Fibroblast of lung (primary cell): ENCODE data around the gene ADCY3. TPM values are rescaled to one million over a fixed set of nuclear protein-coding genes. Genes with fewer than 3 reads are reported as not detected.

Experiments used
- DNase-seq, 2 donors: peaks; one replicate each; pipeline versions ENCODE4 v3.0.0 to v3.0.0-alpha.2; 2010; ENCODE audit warnings: low read depth in 2 of 2
- H2AFZ ChIP-seq: 2 replicates; pipeline ENCODE4 v1.5.1; 2012; ENCODE audit warnings: low read length, control low read depth, inconsistent platforms
- H3K27ac ChIP-seq: 2 replicates; pipeline ENCODE4 v1.5.1; 2011; ENCODE audit warnings: low read length, control low read depth; ENCODE audit not compliant: insufficient read depth
- H3K27me3 ChIP-seq: 2 replicates; pipeline ENCODE4 v1.5.1; 2011; ENCODE audit warnings: mild to moderate bottlenecking, low read length; ENCODE audit not compliant: control insufficient read depth, insufficient read depth
- H3K36me3 ChIP-seq: 2 replicates; pipeline ENCODE4 v1.5.1; 2011; ENCODE audit warnings: low read length; ENCODE audit not compliant: control insufficient read depth, insufficient read depth
- H3K4me1 ChIP-seq: 2 replicates; pipeline ENCODE4 v1.5.1; 2011; ENCODE audit warnings: low read length; ENCODE audit not compliant: control insufficient read depth, insufficient read depth; ENCODE audit errors: extremely low read depth
- H3K4me2 ChIP-seq: 2 replicates; pipeline ENCODE4 v1.5.1; 2011; ENCODE audit warnings: low read length, control low read depth; ENCODE audit not compliant: insufficient read depth; ENCODE audit errors: extremely low read depth
- H3K4me3 ChIP-seq, 4 experiments: fragments of 200-600 bp in 1 of 4; sonication (generic) in 1 of 4; replicated peaks in 1 of 4; 2 replicates each; pipeline ENCODE4 v1.5.1; 2011 to 2016; ENCODE audit warnings: low read length in 4 of 4, low read depth in 3 of 4, mild to moderate bottlenecking in 3 of 4, control low read depth in 2 of 4, inconsistent platforms in 1 of 4, mixed read lengths in 1 of 4; ENCODE audit not compliant: insufficient read depth in 1 of 4; ENCODE audit errors: control extremely low read depth in 1 of 4
- H3K79me2 ChIP-seq: 2 replicates; pipeline ENCODE4 v1.5.1; 2012; ENCODE audit warnings: mild to moderate bottlenecking, low read length, inconsistent platforms; ENCODE audit not compliant: control insufficient read depth, insufficient read depth
- H3K9ac ChIP-seq: 2 replicates; pipeline ENCODE4 v1.5.1; 2011; ENCODE audit warnings: mild to moderate bottlenecking, low read length, control low read depth; ENCODE audit not compliant: insufficient read depth
- H3K9me3 ChIP-seq: 2 replicates; pipeline ENCODE4 v1.5.1; 2012; ENCODE audit warnings: low read depth, low read length; ENCODE audit not compliant: control insufficient read depth, insufficient read depth
- H4K20me1 ChIP-seq: 2 replicates; pipeline ENCODE4 v1.5.1; 2011; ENCODE audit warnings: low read length; ENCODE audit not compliant: control insufficient read depth, insufficient read depth; ENCODE audit errors: extremely low read depth
- EZH2 ChIP-seq: IDR thresholded peaks from 2 replicates; pipeline ENCODE4 v1.5.1; 2012; ENCODE audit warnings: low read length, control low read depth, mild to moderate bottlenecking; ENCODE audit errors: missing control alignments
- polyA plus RNA-seq, 2 donors: library from polyadenylated mRNA; depleted of rRNA in 1 of 2; stranded (reverse) in 1 of 2; unstranded in 1 of 2; fragments of >200 nt; gene quantifications; 2 replicates each; pipeline ENCODE4 v1.2.1, GENCODE V29; 2011 to 2012; ENCODE audit warnings: missing spikeins in 1 of 2
- total RNA-seq: library from RNA; depleted of rRNA; stranded (reverse); fragments of >200 nt; gene quantifications from 2 replicates; pipeline ENCODE4 v1.2.1, GENCODE V29; 2014
- TF ChIP-seq, protein P1 (sequence below), 2 donors: IDR thresholded peaks in 1 of 2; conservative IDR thresholded peaks in 1 of 2; 1 replicate in 1 of 2; 2 replicates in 1 of 2; pipeline ENCODE4 v1.5.1; 2011 to 2012; ENCODE audit warnings: low read length in 2 of 2, control low read depth in 1 of 2, inconsistent platforms in 1 of 2, low read depth in 1 of 2, mild to moderate bottlenecking in 1 of 2

The ADCY3 gene
- total and polyA plus RNA-seq, 2 donors (not counting 1 experiment from before 2014, with no cell fraction given) = 33.0 to 90.2 TPM

DNA sequence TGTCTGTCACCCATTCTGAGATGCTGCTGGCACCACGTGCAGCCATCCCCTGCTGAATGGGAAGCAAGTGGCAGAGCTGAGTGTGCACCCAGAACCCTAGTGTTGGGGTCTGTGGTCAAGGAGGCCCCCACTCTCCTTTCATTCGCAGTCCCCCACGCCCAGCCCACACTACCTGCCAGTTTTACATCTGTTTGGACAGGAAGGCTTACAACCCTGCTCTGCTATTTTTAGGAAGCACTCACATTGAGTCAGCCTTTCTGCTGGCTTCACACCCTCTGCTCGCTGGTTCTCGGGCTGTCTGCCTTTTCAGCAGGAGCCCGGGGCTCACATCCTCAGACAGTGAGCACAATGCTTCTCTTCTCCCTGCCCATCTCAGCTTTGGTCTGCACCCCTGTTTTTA, 10.7 kb upstream of the ADCY3 start:
- peak in 1 of 2 donors; percentile 36 for DNase-seq
- TF ChIP-seq, protein P1, sequence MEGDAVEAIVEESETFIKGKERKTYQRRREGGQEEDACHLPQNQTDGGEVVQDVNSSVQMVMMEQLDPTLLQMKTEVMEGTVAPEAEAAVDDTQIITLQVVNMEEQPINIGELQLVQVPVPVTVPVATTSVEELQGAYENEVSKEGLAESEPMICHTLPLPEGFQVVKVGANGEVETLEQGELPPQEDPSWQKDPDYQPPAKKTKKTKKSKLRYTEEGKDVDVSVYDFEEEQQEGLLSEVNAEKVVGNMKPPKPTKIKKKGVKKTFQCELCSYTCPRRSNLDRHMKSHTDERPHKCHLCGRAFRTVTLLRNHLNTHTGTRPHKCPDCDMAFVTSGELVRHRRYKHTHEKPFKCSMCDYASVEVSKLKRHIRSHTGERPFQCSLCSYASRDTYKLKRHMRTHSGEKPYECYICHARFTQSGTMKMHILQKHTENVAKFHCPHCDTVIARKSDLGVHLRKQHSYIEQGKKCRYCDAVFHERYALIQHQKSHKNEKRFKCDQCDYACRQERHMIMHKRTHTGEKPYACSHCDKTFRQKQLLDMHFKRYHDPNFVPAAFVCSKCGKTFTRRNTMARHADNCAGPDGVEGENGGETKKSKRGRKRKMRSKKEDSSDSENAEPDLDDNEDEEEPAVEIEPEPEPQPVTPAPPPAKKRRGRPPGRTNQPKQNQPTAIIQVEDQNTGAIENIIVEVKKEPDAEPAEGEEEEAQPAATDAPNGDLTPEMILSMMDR (conservative IDR thresholded peaks at IDR 0.05 in 1 of 2, IDR thresholded peaks at IDR 0.05 in 1 of 2; ENCODE audit: low read depth in 1 of 2, low read length in 2 of 2) = no peak
- no peak for TF ChIP-seq EZH2
- Histone ChIP-seq H3K4me3 (no peak overlapping the region), H3K9ac (no peak overlapping the region), H3K4me2 (no peak overlapping the region), H3K27ac (no peak overlapping the region), H3K9me3 (no peaks in the 10 kb centered on the region), H3K27me3 (no peaks in the 10 kb centered on the region), H2AFZ (no peak overlapping the region), H3K36me3 (no peaks in the 10 kb centered on the region), H4K20me1 (no peaks in the 10 kb centered on the region), H3K79me2 (no peaks in the 10 kb centered on the region), H3K4me1 (peaks cover 5% of the 10 kb centered on the region)

- no peak overlapping the region for H2AFZ ChIP-seq
- no peaks in the 10 kb centered on the region for H3K36me3 ChIP-seq
- DNase-seq = no peak
- no peaks in the 10 kb centered on the region for H3K9me3 ChIP-seq
- no peak overlapping the region for H3K4me3 ChIP-seq
- TF ChIP-seq EZH2 = no peak
- TF ChIP-seq, protein P1 (conservative IDR thresholded peaks at IDR 0.05 in 1 of 2, IDR thresholded peaks at IDR 0.05 in 1 of 2; ENCODE audit: low read depth in 1 of 2, low read length in 2 of 2) = no peak
- no peaks in the 10 kb centered on the region for H3K27me3 ChIP-seq
- no peaks in the 10 kb centered on the region for H4K20me1 ChIP-seq
- H3K4me2 ChIP-seq = no peak overlapping the region
- H3K4me1 ChIP-seq = peaks cover 5% of the 10 kb centered on the region
- no peak overlapping the region for H3K9ac ChIP-seq
- no peaks in the 10 kb centered on the region for H3K79me2 ChIP-seq
- H3K27ac ChIP-seq = no peak overlapping the region
These were observed 9.2 kb upstream of the ADCY3 start for GRCh38 chr2:24929230-24929629.

DNA sequence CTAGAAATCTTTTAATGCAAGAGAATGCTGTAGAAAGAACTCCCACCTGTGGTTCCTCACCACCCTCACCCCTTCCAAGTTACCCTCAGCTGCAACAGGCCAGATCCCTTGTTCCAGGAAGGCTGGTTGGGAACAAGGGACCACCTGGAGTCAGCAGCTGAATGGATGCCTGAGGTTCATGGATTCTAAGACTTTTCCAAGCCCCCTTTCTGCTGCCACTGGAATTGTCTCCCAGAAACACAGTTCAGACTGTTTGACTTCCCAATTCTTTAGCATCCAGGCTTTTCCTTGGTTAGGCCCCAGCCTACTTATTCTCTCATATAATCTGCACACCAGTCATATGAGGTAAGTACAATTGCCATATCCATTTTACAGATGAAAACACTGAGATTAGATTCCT, 8.0 kb upstream of the ADCY3 start:
- Histone ChIP-seq H3K9me3 (no peaks in the 10 kb centered on the region), H3K27ac (no peak overlapping the region), H3K4me2 (no peak overlapping the region), H3K9ac (no peak overlapping the region), H4K20me1 (no peaks in the 10 kb centered on the region), H3K4me3 (no peak overlapping the region), H3K4me1 (peaks cover 5% of the 10 kb centered on the region), H2AFZ (no peak overlapping the region), H3K79me2 (no peaks in the 10 kb centered on the region), H3K36me3 (no peaks in the 10 kb centered on the region), H3K27me3 (no peaks in the 10 kb centered on the region)
- TF ChIP-seq, protein P1 (conservative IDR thresholded peaks at IDR 0.05 in 1 of 2, IDR thresholded peaks at IDR 0.05 in 1 of 2; ENCODE audit: low read depth in 1 of 2, low read length in 2 of 2) = no peak
- no peak for TF ChIP-seq EZH2
- DNase-seq = no peak
